HG02885 (cell line): ENCODE measurements around the gene PALS1.
"Not testable (repeated sequence)": the region's sequence is repeated elsewhere in the genome, so short reads cannot be mapped to it uniquely, and the experiment has no call there.

Experiments used
- ATAC-seq: cut with Tn5 transposase; IDR thresholded peaks from one replicate; pipeline ENCODE4 v1.9.1; 2021; ENCODE audit warnings: mild to moderate bottlenecking; ENCODE audit not compliant: unreplicated experiment, poor library complexity

PALS1 gene

GRCh38 chr14:67253076-67253635 is 11.9 kb downstream of the PALS1 start:
- no peak for ATAC-seq

- ATAC-seq, result no peak
Measured at GRCh38 chr14:67257906-67258305, 16.7 kb downstream of the PALS1 start.

GRCh38 chr14:67260965-67261364 is 19.7 kb downstream of the PALS1 start:
- ATAC-seq, result no peak

- no peak for ATAC-seq
Measured at GRCh38 chr14:67263499-67264149, 22.4 kb downstream of the PALS1 start.

- ATAC-seq, result no peak
Measured at GRCh38 chr14:67265131-67265530, 23.9 kb downstream of the PALS1 start.

GRCh38 chr14:67267576-67268328 is 26.5 kb downstream of the PALS1 start:
- no peak for ATAC-seq

- no peak for ATAC-seq
Measured at GRCh38 chr14:67268426-67269150, 27.4 kb downstream of the PALS1 start.

- ATAC-seq, result no peak
Measured at GRCh38 chr14:67269298-67270060, 28.2 kb downstream of the PALS1 start.

- no peak for ATAC-seq
Measured at GRCh38 chr14:67270145-67270753, 29.0 kb downstream of the PALS1 start.

GRCh38 chr14:67270933-67271332 is 29.7 kb downstream of the PALS1 start:
- ATAC-seq, result no peak

GRCh38 chr14:67273281-67273680 is 32.0 kb downstream of the PALS1 start:
- not testable (repeated sequence) for ATAC-seq

- ATAC-seq, result no peak
Measured at GRCh38 chr14:67276131-67276530, 34.9 kb downstream of the PALS1 start.

- ATAC-seq, result no peak
Measured at GRCh38 chr14:67280506-67280905, 39.3 kb downstream of the PALS1 start.

- ATAC-seq, result no peak
Measured at GRCh38 chr14:67285876-67286452, 44.7 kb downstream of the PALS1 start.
